ENCODE results near the gene XKR3. TPM values are rescaled to one million over a fixed set of nuclear protein-coding genes. Genes with fewer than 3 reads are reported as not detected.

Gene XKR3
- total RNA-seq, 1 experiment from 2014 or later: not detected

- H3K4me3 Mint-ChIP-seq (ENCODE audit: low read depth, unreplicated experiment): no peak overlapping the region
- H3K4me1 Mint-ChIP-seq (ENCODE audit: low read depth, unreplicated experiment): no peaks in the 10 kb centered on the region
- no peak overlapping the region for H3K27ac Mint-ChIP-seq (ENCODE audit: unreplicated experiment)
- BruUV-seq (replicated peaks): no TSS peak
- TF ChIP-seq, protein P1, sequence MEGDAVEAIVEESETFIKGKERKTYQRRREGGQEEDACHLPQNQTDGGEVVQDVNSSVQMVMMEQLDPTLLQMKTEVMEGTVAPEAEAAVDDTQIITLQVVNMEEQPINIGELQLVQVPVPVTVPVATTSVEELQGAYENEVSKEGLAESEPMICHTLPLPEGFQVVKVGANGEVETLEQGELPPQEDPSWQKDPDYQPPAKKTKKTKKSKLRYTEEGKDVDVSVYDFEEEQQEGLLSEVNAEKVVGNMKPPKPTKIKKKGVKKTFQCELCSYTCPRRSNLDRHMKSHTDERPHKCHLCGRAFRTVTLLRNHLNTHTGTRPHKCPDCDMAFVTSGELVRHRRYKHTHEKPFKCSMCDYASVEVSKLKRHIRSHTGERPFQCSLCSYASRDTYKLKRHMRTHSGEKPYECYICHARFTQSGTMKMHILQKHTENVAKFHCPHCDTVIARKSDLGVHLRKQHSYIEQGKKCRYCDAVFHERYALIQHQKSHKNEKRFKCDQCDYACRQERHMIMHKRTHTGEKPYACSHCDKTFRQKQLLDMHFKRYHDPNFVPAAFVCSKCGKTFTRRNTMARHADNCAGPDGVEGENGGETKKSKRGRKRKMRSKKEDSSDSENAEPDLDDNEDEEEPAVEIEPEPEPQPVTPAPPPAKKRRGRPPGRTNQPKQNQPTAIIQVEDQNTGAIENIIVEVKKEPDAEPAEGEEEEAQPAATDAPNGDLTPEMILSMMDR (IDR thresholded peaks at IDR 0.05; ENCODE audit: unreplicated experiment): no peak
- CTCF ChIA-PET: no interaction called here
- no peak for DNase-seq
- H3K36me3 Mint-ChIP-seq (ENCODE audit: insufficient read depth, unreplicated experiment): no peaks in the 10 kb centered on the region
- H3K9me3 Mint-ChIP-seq (ENCODE audit: low read depth, unreplicated experiment): peaks cover 18% of the 10 kb centered on the region
- intact Hi-C loops (cut with micrococcal nuclease; ENCODE audit: unreplicated experiment): no loop called here
- no peaks in the 10 kb centered on the region for H3K27me3 Mint-ChIP-seq (ENCODE audit: unreplicated experiment)
Measured at GRCh38 chr22:16804882-16805281, 20.3 kb downstream of the XKR3 start.

DNA sequence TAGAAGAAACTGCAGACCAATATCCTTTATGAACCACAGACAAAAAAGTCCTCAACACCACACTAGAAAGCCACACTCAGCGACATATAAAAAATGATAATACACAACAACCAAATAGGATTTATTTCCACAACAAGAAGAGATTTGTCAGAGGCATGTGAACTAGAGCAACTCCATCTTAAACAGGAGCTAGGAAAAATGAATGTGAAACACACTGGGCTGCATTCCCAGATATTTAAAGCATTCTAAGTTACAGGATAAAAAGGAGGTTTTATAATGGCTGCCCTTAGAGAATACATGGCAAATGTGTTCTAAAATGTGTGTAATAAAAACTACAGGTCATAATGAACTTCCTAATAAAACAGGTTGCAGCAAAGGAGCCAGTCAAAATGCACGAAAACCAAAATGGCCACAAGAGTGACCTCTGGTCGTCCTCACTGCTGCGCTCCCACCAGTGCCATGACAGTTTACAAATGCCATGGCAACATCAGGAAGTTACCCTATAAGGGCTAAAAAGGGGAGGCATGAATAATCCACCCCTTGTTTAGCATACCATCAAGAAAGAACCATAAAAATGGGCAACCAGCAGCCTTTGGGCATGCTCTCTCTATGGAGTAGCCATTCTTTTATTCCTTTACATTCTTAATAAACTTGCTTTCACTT is 21.8 kb downstream of the XKR3 start:
- no peak for DNase-seq
- CTCF ChIA-PET: no interaction called here
- H3K27me3 Mint-ChIP-seq (ENCODE audit: unreplicated experiment): no peaks in the 10 kb centered on the region
- no peak overlapping the region for H3K27ac Mint-ChIP-seq (ENCODE audit: unreplicated experiment)
- H3K36me3 Mint-ChIP-seq (ENCODE audit: insufficient read depth, unreplicated experiment): no peaks in the 10 kb centered on the region
- BruUV-seq (replicated peaks): no TSS peak
- H3K4me3 Mint-ChIP-seq (ENCODE audit: low read depth, unreplicated experiment): no peak overlapping the region
- TF ChIP-seq, protein P1 (IDR thresholded peaks at IDR 0.05; ENCODE audit: unreplicated experiment): no peak
- no peaks in the 10 kb centered on the region for H3K4me1 Mint-ChIP-seq (ENCODE audit: low read depth, unreplicated experiment)
- intact Hi-C loops (cut with micrococcal nuclease; ENCODE audit: unreplicated experiment): no loop called here
- H3K9me3 Mint-ChIP-seq (ENCODE audit: low read depth, unreplicated experiment): peaks cover 20% of the 10 kb centered on the region

- H3K9me3 Mint-ChIP-seq (ENCODE audit: low read depth, unreplicated experiment): peaks cover 16% of the 10 kb centered on the region
Measured at GRCh38 chr22:16801571-16801970, 23.6 kb downstream of the XKR3 start.

GRCh38 chr22:16801088-16801487 is 24.1 kb downstream of the XKR3 start:
- H3K36me3 Mint-ChIP-seq (ENCODE audit: insufficient read depth, unreplicated experiment): no peaks in the 10 kb centered on the region
- no peak overlapping the region for H3K27ac Mint-ChIP-seq (ENCODE audit: unreplicated experiment)
- TF ChIP-seq, protein P1 (IDR thresholded peaks at IDR 0.05; ENCODE audit: unreplicated experiment): no peak
- CTCF ChIA-PET: no interaction called here
- no peak for DNase-seq
- H3K4me3 Mint-ChIP-seq (ENCODE audit: low read depth, unreplicated experiment): no peak overlapping the region
- no peaks in the 10 kb centered on the region for H3K4me1 Mint-ChIP-seq (ENCODE audit: low read depth, unreplicated experiment)
- no peaks in the 10 kb centered on the region for H3K27me3 Mint-ChIP-seq (ENCODE audit: unreplicated experiment)
- H3K9me3 Mint-ChIP-seq (ENCODE audit: low read depth, unreplicated experiment): peaks cover 16% of the 10 kb centered on the region
- BruUV-seq (replicated peaks): no TSS peak
- intact Hi-C loops (cut with micrococcal nuclease; ENCODE audit: unreplicated experiment): no loop called here

More at GRCh38 chr22:16801571-16801970, 23.6 kb downstream of the XKR3 start:
- Mint-ChIP-seq H3K4me3 (ENCODE audit: low read depth, unreplicated experiment) (no peak overlapping the region), H3K27me3 (ENCODE audit: unreplicated experiment) (no peaks in the 10 kb centered on the region), H3K27ac (ENCODE audit: unreplicated experiment) (no peak overlapping the region), H3K4me1 (ENCODE audit: low read depth, unreplicated experiment) (no peaks in the 10 kb centered on the region), H3K36me3 (ENCODE audit: insufficient read depth, unreplicated experiment) (no peaks in the 10 kb centered on the region)
- intact Hi-C loops (cut with micrococcal nuclease; ENCODE audit: unreplicated experiment): no loop called here
- no peak for DNase-seq
- TF ChIP-seq, protein P1 (IDR thresholded peaks at IDR 0.05; ENCODE audit: unreplicated experiment): no peak
- BruUV-seq (replicated peaks): no TSS peak
- CTCF ChIA-PET: no interaction called here
